HG03175 (cell line): ENCODE data around the gene SCAMP3.
"Not testable (repeated sequence)": the region's sequence is repeated elsewhere in the genome, so short reads cannot be mapped to it uniquely, and the experiment has no call there.

Experiments used
- ATAC-seq: cut with Tn5 transposase; IDR thresholded peaks from one replicate; pipeline ENCODE4 v1.9.1; 2021; ENCODE audit warnings: mild to moderate bottlenecking, moderate library complexity; ENCODE audit not compliant: unreplicated experiment

The SCAMP3 gene

GRCh38 chr1:155261852-155262673 is at the start of gene SCAMP3:
TSS of gene SCAMP3 (minus strand) at chr1:155262360. CDS start at chr1:155262151, 209 bp downstream.
- peak; percentile 94 for ATAC-seq

DNA sequence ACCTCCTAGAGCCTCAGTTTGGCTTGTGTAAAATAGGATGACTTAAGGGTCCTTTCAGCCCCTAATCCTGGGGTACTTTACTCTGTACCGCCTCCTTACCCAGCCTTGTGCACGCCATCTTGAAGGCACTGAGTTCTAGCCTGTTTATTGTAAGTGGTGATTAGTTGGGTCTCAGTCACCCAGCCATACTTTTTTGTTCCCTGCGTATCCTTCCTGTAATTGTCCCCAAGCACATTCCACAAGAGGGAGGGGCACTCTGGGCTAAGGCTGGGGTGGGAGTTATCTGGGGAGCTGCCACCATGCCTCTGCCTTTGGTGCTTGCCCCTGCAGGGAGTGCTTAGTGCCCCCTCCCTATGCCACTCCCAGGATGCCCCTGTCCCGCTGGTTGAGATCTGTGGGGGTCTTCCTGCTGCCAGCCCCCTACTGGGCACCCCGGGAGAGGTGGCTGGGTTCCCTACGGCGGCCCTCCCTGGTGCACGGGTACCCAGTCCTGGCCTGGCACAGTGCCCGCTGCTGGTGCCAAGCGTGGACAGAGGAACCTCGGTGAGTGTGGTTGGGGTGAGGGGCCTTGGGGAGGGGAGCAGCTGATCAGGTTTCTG is 47.4 kb upstream of the SCAMP3 start:
- no peak for ATAC-seq

- ATAC-seq: peak; percentile 95
Measured at GRCh38 chr1:155308493-155309422, 46.6 kb upstream of the SCAMP3 start, which contains the start of gene FDPS. TSS of gene FDPS (plus strand) at chr1:155308866. CDS start at chr1:155309790, 924 bp downstream.

GRCh38 chr1:155307247-155307740 is 45.1 kb upstream of the SCAMP3 start:
- ATAC-seq: no peak

DNA sequence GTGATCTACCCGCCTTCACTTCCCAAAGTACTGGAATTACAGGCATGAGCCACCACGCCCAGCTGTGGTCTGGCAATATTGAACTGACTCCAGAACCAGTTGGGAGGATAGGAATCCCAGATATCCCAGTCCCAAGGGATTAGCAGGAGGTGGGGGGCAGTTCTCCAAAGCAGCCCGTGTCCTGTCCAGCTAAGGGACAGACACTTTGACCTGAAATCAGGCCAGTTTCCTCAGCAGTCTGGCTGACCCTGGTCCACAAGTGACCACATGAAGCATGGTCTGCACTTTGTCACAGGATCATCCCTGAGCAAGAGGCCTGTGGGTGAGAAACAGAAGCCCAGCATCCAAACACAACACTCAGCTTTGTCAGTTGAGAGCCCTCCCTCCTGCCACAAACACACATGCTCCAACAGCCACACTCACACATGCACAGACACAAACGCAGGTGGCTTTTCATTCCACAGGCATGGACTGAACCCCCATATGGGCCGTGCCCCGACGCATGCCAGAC is 43.8 kb upstream of the SCAMP3 start:
- no peak for ATAC-seq

- ATAC-seq: no peak
Measured at GRCh38 chr1:155304558-155305063, 42.5 kb upstream of the SCAMP3 start.

GRCh38 chr1:155301342-155301841 is 39.2 kb upstream of the SCAMP3 start, which contains the start of gene PKLR:
TSS of gene PKLR (minus strand) at chr1:155301438. CDS start at chr1:155301395, 43 bp downstream.
- ATAC-seq: no peak

DNA sequence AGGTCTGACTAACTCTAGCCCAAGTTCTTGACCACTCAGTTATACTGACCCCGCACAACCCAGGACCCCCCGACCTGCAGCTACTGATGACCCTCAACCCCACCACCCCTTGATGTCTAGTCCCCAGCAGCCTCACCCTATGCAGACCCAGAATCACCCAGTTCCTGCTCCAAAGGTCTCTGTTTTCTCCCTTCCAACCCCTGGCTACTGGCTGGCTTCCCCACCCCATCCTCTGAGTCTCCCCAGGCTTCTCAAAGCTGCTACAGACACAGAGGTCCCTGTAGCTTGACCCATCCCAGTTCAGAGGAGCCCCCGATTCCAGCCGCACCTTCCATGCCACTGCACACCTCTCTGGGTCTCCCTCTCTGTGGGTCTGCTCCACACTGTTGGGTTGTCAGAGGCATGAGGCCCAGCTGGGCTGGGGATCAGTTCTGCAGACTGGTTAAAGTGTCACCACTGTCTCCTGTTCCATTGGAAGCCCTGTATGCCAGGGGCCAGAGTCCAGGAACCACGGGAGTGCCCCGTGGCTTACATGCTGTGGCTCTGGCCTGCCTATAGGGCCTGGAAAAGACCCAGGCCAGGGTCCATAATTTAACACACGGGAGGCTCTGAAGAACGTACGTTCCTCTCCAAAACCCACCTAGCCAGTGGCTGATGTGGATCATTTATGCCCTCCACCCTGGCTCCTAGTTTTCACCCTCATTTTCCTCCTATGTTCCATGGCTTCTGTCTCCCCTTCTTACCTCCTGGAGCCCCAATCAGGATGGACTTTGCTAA is 38.6 kb upstream of the SCAMP3 start:
- ATAC-seq: no peak

DNA sequence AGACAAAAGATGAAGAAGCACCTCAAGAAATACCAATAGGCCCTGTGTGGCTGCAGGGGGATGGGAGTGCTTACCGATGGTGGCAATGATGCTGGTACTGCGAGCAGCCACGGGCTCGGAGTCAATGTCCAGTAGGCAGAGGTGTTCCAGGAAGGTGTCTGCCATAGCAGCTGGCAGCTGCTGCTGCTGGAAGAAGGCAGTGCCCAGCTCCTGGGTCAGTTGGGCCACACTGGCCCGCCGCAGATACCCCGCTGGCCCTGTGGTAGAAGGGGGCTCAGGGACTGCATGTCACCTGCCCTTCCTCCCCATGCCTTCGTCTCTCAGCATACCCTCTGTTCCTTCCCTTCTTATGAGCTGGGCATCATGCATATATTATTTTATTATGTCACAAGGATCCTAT is 37.9 kb upstream of the SCAMP3 start:
- no peak for ATAC-seq

DNA sequence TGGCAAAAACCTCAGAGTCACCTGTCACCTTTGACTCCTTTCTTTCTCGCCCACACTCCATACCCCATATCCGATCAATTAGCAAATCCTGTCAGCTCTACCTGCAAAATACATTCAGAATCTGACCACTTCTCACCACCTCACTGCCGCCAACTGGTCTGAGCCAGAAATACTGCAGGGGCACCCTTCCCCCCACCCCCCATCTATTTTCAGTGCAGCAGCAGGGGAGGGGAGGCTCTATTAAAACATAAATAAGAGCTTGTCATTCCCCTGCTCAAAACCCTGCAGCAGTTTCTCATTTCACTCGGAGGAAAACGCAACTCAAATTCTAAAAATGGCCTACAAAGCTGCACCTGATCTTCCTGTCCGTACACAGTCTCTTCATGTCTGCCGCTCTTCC is 35.2 kb upstream of the SCAMP3 start:
- ATAC-seq: no peak

- no peak for ATAC-seq
Measured at GRCh38 chr1:155296661-155297060, 34.5 kb upstream of the SCAMP3 start.

GRCh38 chr1:155295942-155296267 is 33.7 kb upstream of the SCAMP3 start:
- no peak for ATAC-seq

GRCh38 chr1:155295183-155295941 is 33.2 kb upstream of the SCAMP3 start:
- ATAC-seq: no peak

GRCh38 chr1:155294520-155295182 is 32.5 kb upstream of the SCAMP3 start:
- no peak for ATAC-seq

- ATAC-seq: no peak
Measured at GRCh38 chr1:155293086-155293749, 31.1 kb upstream of the SCAMP3 start.

- not testable (repeated sequence) for ATAC-seq
Measured at GRCh38 chr1:155291006-155291405, 28.8 kb upstream of the SCAMP3 start.

DNA sequence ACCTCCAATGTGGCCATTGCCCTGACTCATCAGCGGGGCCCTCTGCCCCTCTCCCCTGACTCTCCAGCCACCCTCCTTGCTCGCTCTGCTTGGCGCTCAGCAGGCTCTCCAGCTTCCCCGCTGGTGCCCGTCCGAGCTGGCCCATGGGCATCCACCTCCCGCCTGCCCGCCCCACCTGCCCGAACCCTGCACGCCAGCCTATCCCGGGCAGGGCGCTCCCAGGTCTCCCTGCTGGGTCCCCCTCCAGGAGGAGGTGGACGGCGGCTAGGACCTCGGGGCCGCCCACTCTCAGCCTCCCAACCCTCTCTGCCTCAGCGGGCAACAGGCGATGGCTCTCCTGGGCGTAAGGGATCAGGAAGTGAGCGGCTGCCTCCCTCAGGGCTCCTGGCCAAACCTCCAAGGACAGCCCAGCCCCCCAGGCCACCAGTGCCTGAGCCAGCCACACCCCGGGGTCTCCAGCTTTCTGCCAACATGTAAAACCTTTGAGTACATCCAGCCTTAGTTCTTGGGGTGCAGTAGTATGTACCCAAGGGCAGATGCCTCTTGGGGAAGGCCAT is 25.9 kb upstream of the SCAMP3 start:
- no peak for ATAC-seq

- ATAC-seq: no peak
Measured at GRCh38 chr1:155286544-155286943, 24.4 kb upstream of the SCAMP3 start.
